Colonic mucosa (tissue), 4 donors: ENCODE results near the gene TGDS. TPM values are rescaled to one million over a fixed set of nuclear protein-coding genes. Genes with fewer than 3 reads are reported as not detected.
"Not testable (repeated sequence)": the region's sequence is repeated elsewhere in the genome, so short reads cannot be mapped to it uniquely, and the experiment has no call there.

Source experiments
- DNase-seq: peaks from one replicate; pipeline ENCODE4 v3.0.0-alpha.2; 2020
- H3K27ac ChIP-seq: fragments of 200-600 bp; one replicate; pipeline ENCODE4 v1.8.0; 2021
- H3K27me3 ChIP-seq: fragments of 200-600 bp; one replicate; pipeline ENCODE4 v1.8.0; 2021
- H3K36me3 ChIP-seq: fragments of 200-600 bp; one replicate; pipeline ENCODE4 v1.8.0; 2021
- H3K4me1 ChIP-seq: fragments of 200-600 bp; one replicate; pipeline ENCODE4 v1.8.0; 2021; ENCODE audit warnings: mild to moderate bottlenecking
- H3K4me3 ChIP-seq: fragments of 200-600 bp; one replicate; pipeline ENCODE4 v1.8.0; 2021
- H3K9ac ChIP-seq, 2 donors: one replicate each; pipeline ENCODE4 v1.7.0; 2013; ENCODE audit warnings: control low read depth in 2 of 2, low read depth in 2 of 2, low read length in 2 of 2
- H3K9me3 ChIP-seq: fragments of 200-600 bp; one replicate; pipeline ENCODE4 v1.8.0; 2021
- intact Hi-C: fragments of 100-400 bp; cut with DNase I; formaldehyde crosslinking; loops from one replicate; pipeline ENCODE4 v1.14.1; 2022
- total RNA-seq, 2 donors: library from RNA; stranded (reverse); fragmentation: NEBNext Ultra II Directional in 1 of 2; extraction: Animal tissue kit (Norgen Biotek cat#: 25700) in 1 of 2; gene quantifications; one replicate each; pipeline ENCODE4 v1.2.1, GENCODE V29; 2021
- TF ChIP-seq, protein P1 (sequence below): fragments of 200-600 bp; IDR thresholded peaks from one replicate; pipeline ENCODE4 v1.8.0; 2022; ENCODE audit warnings: antibody characterized with exemption, mild to moderate bottlenecking
- donor health status: healthy.
- donor health status: DM: no; HTN: no; CAD: no.
- donor health status: DM: no; HTN: no; CAD: no.

TGDS gene
- total RNA-seq, 2 donors from 2014 or later = 7.2 to 9.3 TPM

DNA sequence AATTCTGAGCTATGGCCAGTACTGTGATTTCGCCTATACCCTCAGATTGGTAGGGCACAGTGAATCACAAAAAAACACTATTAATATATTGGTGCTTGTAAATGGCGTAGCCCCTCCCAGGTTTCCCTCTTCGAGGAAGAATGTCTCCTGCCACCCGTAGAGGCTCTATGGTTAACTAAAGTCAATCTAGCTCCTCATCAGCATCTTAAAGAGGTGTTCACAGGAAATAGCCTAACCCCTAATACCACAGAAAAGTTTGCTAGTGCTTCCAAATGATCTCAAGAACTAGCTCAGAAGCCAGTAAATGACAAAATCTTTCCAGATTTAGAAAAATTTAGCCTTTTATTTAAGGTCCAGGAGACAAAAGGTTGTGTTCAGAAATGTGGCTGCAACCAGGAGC lies 60.2 kb downstream of the TGDS start:
- no peak overlapping the region for H3K4me3 ChIP-seq
- H3K36me3 ChIP-seq = no peaks in the 10 kb centered on the region
- DNase-seq = no peak
- H3K4me1 ChIP-seq = no peaks in the 10 kb centered on the region
- no peak overlapping the region for H3K9ac ChIP-seq
- no peaks in the 10 kb centered on the region for H3K27me3 ChIP-seq
- no peak overlapping the region for H3K27ac ChIP-seq
- H3K9me3 ChIP-seq = no peaks in the 10 kb centered on the region
- intact Hi-C loops = no loop called here
- TF ChIP-seq, protein P1, sequence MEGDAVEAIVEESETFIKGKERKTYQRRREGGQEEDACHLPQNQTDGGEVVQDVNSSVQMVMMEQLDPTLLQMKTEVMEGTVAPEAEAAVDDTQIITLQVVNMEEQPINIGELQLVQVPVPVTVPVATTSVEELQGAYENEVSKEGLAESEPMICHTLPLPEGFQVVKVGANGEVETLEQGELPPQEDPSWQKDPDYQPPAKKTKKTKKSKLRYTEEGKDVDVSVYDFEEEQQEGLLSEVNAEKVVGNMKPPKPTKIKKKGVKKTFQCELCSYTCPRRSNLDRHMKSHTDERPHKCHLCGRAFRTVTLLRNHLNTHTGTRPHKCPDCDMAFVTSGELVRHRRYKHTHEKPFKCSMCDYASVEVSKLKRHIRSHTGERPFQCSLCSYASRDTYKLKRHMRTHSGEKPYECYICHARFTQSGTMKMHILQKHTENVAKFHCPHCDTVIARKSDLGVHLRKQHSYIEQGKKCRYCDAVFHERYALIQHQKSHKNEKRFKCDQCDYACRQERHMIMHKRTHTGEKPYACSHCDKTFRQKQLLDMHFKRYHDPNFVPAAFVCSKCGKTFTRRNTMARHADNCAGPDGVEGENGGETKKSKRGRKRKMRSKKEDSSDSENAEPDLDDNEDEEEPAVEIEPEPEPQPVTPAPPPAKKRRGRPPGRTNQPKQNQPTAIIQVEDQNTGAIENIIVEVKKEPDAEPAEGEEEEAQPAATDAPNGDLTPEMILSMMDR = no peak

DNA sequence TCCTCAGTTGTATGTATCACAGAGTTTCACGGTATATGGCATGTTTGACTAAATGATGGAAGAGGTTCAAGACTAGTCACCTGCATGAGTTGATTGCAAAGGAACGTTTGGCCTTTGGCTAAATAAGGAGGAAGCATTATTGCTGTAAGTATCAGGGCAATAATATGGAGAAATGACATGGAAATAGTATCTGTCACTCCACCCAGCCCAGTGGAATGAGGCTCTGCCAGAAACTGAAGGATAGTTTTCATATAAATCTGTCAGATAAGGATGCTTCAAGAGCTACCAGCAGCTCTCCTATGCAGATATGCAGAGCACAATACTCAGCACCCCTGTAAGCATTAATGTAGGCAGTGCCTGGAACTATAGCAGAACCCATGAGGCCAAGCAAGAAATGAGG lies 60.7 kb downstream of the TGDS start:
- H3K9ac ChIP-seq = no peak overlapping the region
- no peaks in the 10 kb centered on the region for H3K36me3 ChIP-seq
- no peaks in the 10 kb centered on the region for H3K4me1 ChIP-seq
- intact Hi-C loops = no loop called here
- DNase-seq = no peak
- H3K27ac ChIP-seq = no peak overlapping the region
- no peak overlapping the region for H3K4me3 ChIP-seq
- TF ChIP-seq, protein P1 = no peak
- H3K9me3 ChIP-seq = no peaks in the 10 kb centered on the region
- H3K27me3 ChIP-seq = no peaks in the 10 kb centered on the region

DNA sequence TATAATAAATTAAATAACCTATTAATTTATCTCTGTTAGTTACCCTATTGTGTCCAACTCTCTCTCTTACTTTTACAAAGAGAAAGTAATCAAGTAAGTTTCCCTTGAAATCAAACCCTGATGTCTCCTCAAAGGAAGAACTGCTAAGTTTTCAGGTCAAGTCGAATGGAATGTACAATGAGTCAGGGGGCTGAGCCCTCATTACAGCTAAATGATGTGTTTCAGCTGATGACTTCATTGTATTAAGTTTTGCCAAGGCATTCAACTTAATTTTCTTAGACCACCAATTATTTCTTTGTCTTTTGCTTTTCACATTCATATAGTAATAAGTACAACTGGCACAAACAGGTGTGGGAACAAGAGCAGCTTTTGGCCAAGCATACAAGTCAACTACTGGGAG lies 61.8 kb downstream of the TGDS start:
- H3K27ac ChIP-seq = no peak overlapping the region
- no peak overlapping the region for H3K4me3 ChIP-seq
- TF ChIP-seq, protein P1 = no peak
- H3K9ac ChIP-seq = no peak overlapping the region
- intact Hi-C loops = no loop called here
- H3K4me1 ChIP-seq = no peaks in the 10 kb centered on the region
- H3K27me3 ChIP-seq = no peaks in the 10 kb centered on the region
- no peaks in the 10 kb centered on the region for H3K36me3 ChIP-seq
- no peaks in the 10 kb centered on the region for H3K9me3 ChIP-seq
- no peak for DNase-seq

DNA sequence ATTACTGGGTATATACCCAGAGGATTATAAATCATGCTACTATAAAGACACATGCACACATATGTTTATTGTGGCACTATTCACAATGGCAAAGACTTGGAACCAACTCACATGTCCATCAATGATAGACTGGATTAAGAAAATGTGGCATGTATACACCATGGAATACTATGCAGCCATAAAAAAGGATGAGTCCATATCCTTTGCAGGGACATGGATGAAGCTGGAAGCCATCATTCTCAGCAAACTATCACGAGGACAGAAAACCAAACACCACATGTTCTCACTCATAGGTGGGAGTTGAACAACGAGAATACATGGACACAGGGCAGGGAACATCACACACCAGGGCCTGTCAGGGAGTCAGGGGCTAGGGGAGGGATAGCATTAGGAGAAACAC lies 63.7 kb downstream of the TGDS start:
- H3K36me3 ChIP-seq, DNase-seq, H3K9ac ChIP-seq, H3K4me1 ChIP-seq, intact Hi-C loops, H3K27ac ChIP-seq, H3K4me3 ChIP-seq, H3K27me3 ChIP-seq, H3K9me3 ChIP-seq: not testable (repeated sequence)

DNA sequence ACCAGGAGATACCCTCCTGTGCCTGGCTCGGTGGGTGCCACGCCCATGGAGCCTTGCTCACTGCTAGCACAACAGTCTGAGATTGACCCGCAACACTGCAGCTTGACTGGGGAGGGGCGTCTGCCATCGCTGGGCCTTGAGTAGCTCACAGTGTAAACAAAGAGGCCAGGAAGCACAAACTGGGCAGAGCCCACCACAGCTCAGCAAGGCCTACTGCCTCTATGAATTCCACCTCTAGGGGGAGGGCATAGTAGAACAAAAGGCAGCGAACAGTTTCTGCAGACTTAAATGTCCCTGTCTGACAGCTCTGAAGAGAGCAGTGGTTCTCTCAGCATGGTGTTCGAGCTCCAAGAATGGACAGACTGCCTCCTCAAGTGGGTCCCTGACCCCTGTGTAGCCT lies 69.0 kb downstream of the TGDS start:
- H3K27ac ChIP-seq, H3K4me3 ChIP-seq, DNase-seq, H3K36me3 ChIP-seq, H3K27me3 ChIP-seq, intact Hi-C loops, H3K4me1 ChIP-seq, H3K9me3 ChIP-seq, H3K9ac ChIP-seq: not testable (repeated sequence)

DNA sequence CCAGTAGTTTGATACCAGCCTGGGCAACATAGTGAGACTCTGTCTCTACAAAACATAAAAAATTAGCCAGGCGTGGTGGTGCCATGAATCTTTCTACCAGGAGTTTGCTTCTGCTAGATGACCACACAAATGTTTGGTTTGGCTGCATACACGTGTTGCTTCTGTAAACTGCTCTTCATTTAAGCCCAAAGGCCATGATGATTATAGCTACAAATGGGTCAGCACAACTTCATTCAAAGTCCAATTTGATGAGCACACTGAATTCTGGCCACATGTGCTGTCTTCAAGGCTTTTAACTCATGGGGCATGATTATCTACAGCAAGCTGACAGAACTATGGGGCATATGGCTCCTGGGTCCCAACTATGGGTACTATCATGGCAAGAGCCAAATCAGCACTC lies 70.2 kb downstream of the TGDS start:
- intact Hi-C loops = no loop called here
- Histone ChIP-seq H3K4me3 (no peak overlapping the region), H3K4me1 (no peaks in the 10 kb centered on the region), H3K27ac (no peak overlapping the region), H3K36me3 (no peaks in the 10 kb centered on the region), H3K9me3 (no peaks in the 10 kb centered on the region), H3K9ac (no peak overlapping the region), H3K27me3 (no peaks in the 10 kb centered on the region)
- TF ChIP-seq, protein P1 = no peak
- no peak for DNase-seq

DNA sequence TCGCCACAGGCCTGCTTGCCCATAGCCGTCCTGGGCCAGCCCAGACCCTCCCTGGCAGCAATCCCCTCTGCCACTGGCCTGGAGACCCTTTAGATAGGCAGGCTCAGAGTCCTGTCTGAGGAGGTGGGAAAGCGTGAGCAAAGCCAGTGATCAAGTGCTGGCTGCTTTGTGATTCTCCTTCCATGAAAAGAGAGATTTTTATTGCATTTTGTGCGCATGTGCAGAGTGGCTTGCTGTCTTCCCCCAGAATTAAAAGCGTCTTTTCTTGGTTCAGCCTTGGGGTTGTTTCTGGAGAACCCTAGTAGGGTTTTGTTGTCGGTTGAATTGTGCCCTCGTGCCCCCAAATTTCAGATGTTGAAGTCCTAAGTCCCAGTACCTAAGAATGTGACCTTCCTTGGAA lies 71.5 kb downstream of the TGDS start:
- Histone ChIP-seq H3K4me3 (no peak overlapping the region), H3K9me3 (no peaks in the 10 kb centered on the region), H3K36me3 (no peaks in the 10 kb centered on the region), H3K27ac (no peak overlapping the region), H3K9ac (no peak overlapping the region), H3K4me1 (no peaks in the 10 kb centered on the region), H3K27me3 (no peaks in the 10 kb centered on the region)
- intact Hi-C loops = no loop called here
- DNase-seq = no peak
- TF ChIP-seq, protein P1 = no peak
